Spleen (tissue), 11 donors: Measurements from ENCODE around the gene RHOB. TPM values are rescaled to one million over a fixed set of nuclear protein-coding genes. Genes with fewer than 3 reads are reported as not detected.
A peak's percentile ranks its signal among the peaks of the same experiment; 100 is the strongest.

ENCODE experiments used
- DNase-seq: peaks from one replicate; pipeline ENCODE4 v3.0.0-alpha.2; 2020
- H3K27ac ChIP-seq, 8 donors: fragments of 200-600 bp; sonication (generic) in 7 of 8; 1 replicate in 4 of 8; 2 replicates in 4 of 8; pipeline versions ENCODE4 v1.5.0 to v1.8.0; 2016 to 2021; ENCODE audit warnings: inconsistent platforms in 4 of 8, mild to moderate bottlenecking in 4 of 8, moderate library complexity in 1 of 8
- H3K27me3 ChIP-seq, 7 donors: fragments of 200-600 bp; sonication (generic) in 6 of 7; replicated peaks in 1 of 7; 1 replicate in 4 of 7; 2 replicates in 3 of 7; pipeline versions ENCODE4 v1.5.0 to v1.8.0; 2016 to 2021; ENCODE audit warnings: inconsistent platforms in 3 of 7, mild to moderate bottlenecking in 1 of 7
- H3K36me3 ChIP-seq, 6 donors: fragments of 200-600 bp; sonication (generic) in 5 of 6; 1 replicate in 4 of 6; 2 replicates in 2 of 6; pipeline versions ENCODE4 v1.5.0 to v1.8.0; 2016 to 2021; ENCODE audit warnings: inconsistent platforms in 2 of 6
- H3K4me1 ChIP-seq, 6 donors: fragments of 200-600 bp; sonication (generic) in 5 of 6; 1 replicate in 3 of 6; 2 replicates in 3 of 6; pipeline versions ENCODE4 v1.5.0 to v1.8.0; 2016 to 2021; ENCODE audit warnings: inconsistent platforms in 3 of 6
- H3K4me3 ChIP-seq, 8 donors: fragments of 200-600 bp; sonication (generic) in 7 of 8; 1 replicate in 4 of 8; 2 replicates in 4 of 8; pipeline versions ENCODE4 v1.5.0 to v1.8.0; 2016 to 2021; ENCODE audit warnings: inconsistent platforms in 4 of 8, mild to moderate bottlenecking in 4 of 8, moderate library complexity in 2 of 8
- H3K9me3 ChIP-seq, 8 donors: fragments of 200-600 bp; sonication (generic) in 7 of 8; 1 replicate in 4 of 8; 2 replicates in 4 of 8; pipeline versions ENCODE4 v1.5.0 to v1.8.0; 2016 to 2021; ENCODE audit warnings: inconsistent platforms in 4 of 8
- CTCF ChIP-seq, 11 experiments: fragments of 200-600 bp in 7 of 11; fragments of 450-650 bp in 4 of 11; sonication (generic) in 4 of 11; IDR thresholded peaks in 8 of 11; conservative IDR thresholded peaks in 3 of 11; 1 replicate in 7 of 11; 2 replicates in 4 of 11; pipeline versions ENCODE4 v1.4.0 to v1.8.0; 2016 to 2021; ENCODE audit warnings: antibody characterized with exemption in 11 of 11, inconsistent platforms in 4 of 11, mild to moderate bottlenecking in 1 of 11
- POLR2A ChIP-seq, 3 donors: fragments of 450-650 bp; IDR thresholded peaks; one replicate each; pipeline ENCODE4 v1.5.1; 2017; ENCODE audit warnings: antibody characterized with exemption in 3 of 3, mild to moderate bottlenecking in 1 of 3
- POLR2AphosphoS5 ChIP-seq, 3 donors: sonication (generic); formaldehyde crosslinking; IDR thresholded peaks; one replicate each; pipeline ENCODE4 v1.5.1; 2017; ENCODE audit warnings: antibody characterized with exemption in 3 of 3
- WGBS, 5 donors: extraction: QIAGEN DNeasy Blood & Tissue Kit in 3 of 5; methylation state at CpG; one replicate each; pipeline versions ENCODE4 v1.1.5 to v1.1.7; 2013 to 2018; 5-methylcytosine and 5-hydroxymethylcytosine counted together
- intact Hi-C: fragments of 100-400 bp; cut with DNase I; formaldehyde crosslinking; loops from one replicate; pipeline ENCODE4 v1.15.0; 2023; ENCODE audit warnings: low total_unique reads
- polyA plus RNA-seq, 3 donors: library from polyadenylated mRNA; stranded (reverse); fragments of 200-250 nt; gene quantifications; one replicate each; pipeline ENCODE4 v1.2.1, GENCODE V29; 2013
- total RNA-seq, 7 donors: library from RNA; depleted of rRNA in 3 of 7; stranded (reverse); fragments of >200 nt in 3 of 7; fragmentation: NEBNext Ultra II Directional in 4 of 7; extraction: Animal tissue kit (Norgen Biotek cat#: 25700) in 4 of 7; gene quantifications; one replicate each; pipeline versions ENCODE4 v1.1.0 to v1.2.1, GENCODE V29; 2016 to 2021
- donor health status: healthy with polysubstance abuse.
- donor health status: DM: no; HTN: no; CAD: no; lungs with moderate emphysema.
- donor health status: DM: no; HTN: no; CAD: no.
- donor health status: Bipolar disorder and iron deficiency.
- donor health status: healthy.
- donor health status: DM: no; HTN: no; CAD: no.
- donor health status: DM: yes; HTN: yes; CAD: no.

RHOB gene
- total and polyA plus RNA-seq, 10 donors = 32.6 to 309 (median 158) TPM

- DNase-seq = no peak
- intact Hi-C loops = loop anchor here (10.0 kb wide), 1 partner anchor 58 kb away; no protein-coding TSS in a partner anchor
- no peak overlapping the region for H3K27ac ChIP-seq
- H3K4me1 ChIP-seq = peaks cover 0 to under 1% (median 0%) of the 10 kb centered on the region in 6 donors
- H3K9me3 ChIP-seq = peaks cover 0 to 8% (median 0%) of the 10 kb centered on the region in 8 donors
- H3K27me3 ChIP-seq = no peaks in the 10 kb centered on the region
- TF ChIP-seq CTCF (IDR thresholded peaks at IDR 0.05 in 8 of 11, conservative IDR thresholded peaks at IDR 0.05 in 3 of 11) (no peak), POLR2A (IDR thresholded peaks at IDR 0.05) (no peak), POLR2AphosphoS5 (IDR thresholded peaks at IDR 0.05) (no peak)
- no peak overlapping the region for H3K4me3 ChIP-seq
- WGBS, 5 donors = 82 to 98% (median 94%) methylated on average over 1 of the region's 1 CpG
- H3K36me3 ChIP-seq = no peaks in the 10 kb centered on the region
These were observed 29.6 kb downstream of the RHOB start for GRCh38 chr2:20476481-20476880.

GRCh38 chr2:20476950-20477349, 30.1 kb downstream of the RHOB start:
- 90 to 96% (median 91%) methylated on average over 7 of the region's 7 CpGs for WGBS, 5 donors
- peak; percentile 40 for DNase-seq
- intact Hi-C loops = loop anchor here (10.0 kb wide), 1 partner anchor 58 kb away; no protein-coding TSS in a partner anchor
- peaks cover 0 to 4% (median 0%) of the 10 kb centered on the region in 6 donors for H3K4me1 ChIP-seq
- H3K36me3 ChIP-seq = no peaks in the 10 kb centered on the region
- no peak overlapping the region for H3K27ac ChIP-seq
- no peak for TF ChIP-seq POLR2AphosphoS5 (IDR thresholded peaks at IDR 0.05)
- no peak for TF ChIP-seq POLR2A (IDR thresholded peaks at IDR 0.05)
- no peak for TF ChIP-seq CTCF (IDR thresholded peaks at IDR 0.05 in 8 of 11, conservative IDR thresholded peaks at IDR 0.05 in 3 of 11)
- no peaks in the 10 kb centered on the region for H3K27me3 ChIP-seq
- H3K4me3 ChIP-seq = no peak overlapping the region
- H3K9me3 ChIP-seq = peaks cover 0 to 8% (median 0%) of the 10 kb centered on the region in 8 donors

GRCh38 chr2:20478961-20479360, 32.1 kb downstream of the RHOB start:
- no peak overlapping the region for H3K27ac ChIP-seq
- no peak overlapping the region for H3K4me3 ChIP-seq
- no peaks in the 10 kb centered on the region for H3K36me3 ChIP-seq
- intact Hi-C loops = loop anchor here (10.0 kb wide), 1 partner anchor 56 kb away; no protein-coding TSS in a partner anchor
- no peak for TF ChIP-seq POLR2AphosphoS5 (IDR thresholded peaks at IDR 0.05)
- TF ChIP-seq POLR2A (IDR thresholded peaks at IDR 0.05) = no peak
- no peak for TF ChIP-seq CTCF (IDR thresholded peaks at IDR 0.05 in 8 of 11, conservative IDR thresholded peaks at IDR 0.05 in 3 of 11)
- H3K27me3 ChIP-seq = no peaks in the 10 kb centered on the region
- 82 to 94% (median 91%) methylated on average over 7 of the region's 7 CpGs for WGBS, 5 donors
- no peak for DNase-seq
- H3K9me3 ChIP-seq = peaks cover 0 to 8% (median 0%) of the 10 kb centered on the region in 8 donors
- H3K4me1 ChIP-seq = peaks cover 0 to 16% (median 0%) of the 10 kb centered on the region in 6 donors

GRCh38 chr2:20479835-20480234, 33.0 kb downstream of the RHOB start:
- H3K9me3 ChIP-seq = peaks cover 0 to 8% (median 0%) of the 10 kb centered on the region in 8 donors
- no peak overlapping the region for H3K4me3 ChIP-seq
- WGBS, 5 donors = 68 to 90% (median 87%) methylated on average over 9 of the region's 9 CpGs
- no peak overlapping the region for H3K27ac ChIP-seq
- H3K27me3 ChIP-seq = no peaks in the 10 kb centered on the region
- DNase-seq = no peak
- H3K36me3 ChIP-seq = no peaks in the 10 kb centered on the region
- TF ChIP-seq POLR2A (IDR thresholded peaks at IDR 0.05) (no peak), POLR2AphosphoS5 (IDR thresholded peaks at IDR 0.05) (no peak), CTCF (IDR thresholded peaks at IDR 0.05 in 8 of 11, conservative IDR thresholded peaks at IDR 0.05 in 3 of 11) (no peak)
- peaks cover 0 to 16% (median 0%) of the 10 kb centered on the region in 6 donors for H3K4me1 ChIP-seq
- intact Hi-C loops = loop anchor here (10.0 kb wide), 1 partner anchor 55 kb away; no protein-coding TSS in a partner anchor
